Measurements from ENCODE around the gene RBP2. TPM values are rescaled to one million over a fixed set of nuclear protein-coding genes. Genes with fewer than 3 reads are reported as not detected.

Gene RBP2
- total RNA-seq, 1 donor from 2014 or later, result not detected

DNA sequence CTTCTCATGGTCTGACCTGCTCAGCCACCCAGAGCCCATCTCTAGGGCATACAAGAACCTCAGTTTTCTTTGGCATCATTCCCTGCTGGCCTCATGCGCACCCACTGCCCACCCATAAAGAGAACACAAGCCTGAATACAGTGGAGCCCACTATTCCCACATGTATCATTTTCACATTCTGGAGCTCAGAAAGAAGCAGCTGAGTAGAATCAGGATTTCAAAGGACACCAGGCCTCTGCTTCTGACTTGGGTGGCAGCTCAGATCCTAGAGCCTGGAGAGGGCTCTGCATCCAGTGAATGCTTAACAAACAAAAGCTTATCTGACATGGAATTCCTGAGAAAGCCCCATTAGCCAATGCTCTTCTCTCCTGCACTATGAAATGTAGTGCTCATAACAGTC lies 34.7 kb downstream of the RBP2 start:
- no peak for DNase-seq (ENCODE audit: low read depth)
- no peak for FAIRE-seq

DNA sequence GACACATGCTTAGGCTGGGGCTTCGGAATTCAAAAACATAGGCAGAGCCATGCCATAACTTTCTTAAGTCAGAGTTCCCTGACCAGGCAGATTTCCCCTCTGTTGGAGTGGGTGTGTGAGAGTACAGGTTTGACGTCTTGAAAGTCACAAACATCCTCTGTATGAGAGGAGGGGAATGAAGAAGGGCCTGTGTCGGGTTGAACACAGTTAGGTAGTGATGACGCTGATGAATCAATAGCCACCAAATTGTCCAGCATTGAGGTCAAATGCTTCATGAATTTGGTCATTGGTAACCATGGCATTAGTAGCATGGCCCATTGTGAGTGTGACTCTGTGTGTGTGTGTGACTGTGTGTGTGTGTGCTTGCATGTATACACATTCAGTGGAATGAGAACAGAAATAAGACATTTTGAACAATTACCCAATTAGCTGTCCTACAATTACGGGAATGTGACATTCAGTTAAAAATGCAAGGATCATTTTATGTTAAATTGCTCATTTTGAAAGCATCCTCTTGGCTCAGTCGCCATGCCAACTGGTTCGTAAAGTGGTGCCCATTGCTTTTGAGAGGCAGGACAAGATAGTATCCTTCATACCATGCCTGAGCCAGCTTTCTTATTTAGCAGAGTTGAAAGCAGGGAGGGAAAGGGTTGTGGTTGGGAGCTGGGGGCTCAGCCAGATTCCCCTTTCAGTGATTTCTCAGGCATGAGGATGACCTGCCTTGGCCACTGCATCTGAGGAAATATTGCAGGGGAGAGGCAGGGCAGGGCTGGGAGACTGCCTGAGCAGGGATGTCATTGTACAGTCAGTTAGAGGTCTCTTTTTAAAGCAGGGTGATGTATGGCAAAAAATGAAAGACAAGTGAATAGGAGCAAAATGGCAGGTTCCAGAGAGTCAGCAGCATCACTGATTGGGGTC lies 35.4 kb downstream of the RBP2 start:
- H3K27me3 ChIP-seq (ENCODE audit: control insufficient read depth, insufficient read depth, low read length), result no peaks in the 10 kb centered on the region
- TF ChIP-seq CTCF (IDR thresholded peaks at IDR 0.05; ENCODE audit: insufficient read depth, low read length, severe bottlenecking), result no peak

More for the DNA sequence above, 34.7 kb downstream of the RBP2 start:
- no peak for TF ChIP-seq CTCF (IDR thresholded peaks at IDR 0.05; ENCODE audit: insufficient read depth, low read length, severe bottlenecking)
- H3K36me3 ChIP-seq (ENCODE audit: control insufficient read depth, insufficient read depth, low read length), result no peaks in the 10 kb centered on the region
- no peaks in the 10 kb centered on the region for H3K27me3 ChIP-seq (ENCODE audit: control insufficient read depth, insufficient read depth, low read length)
- no peak overlapping the region for H3K4me3 ChIP-seq (ENCODE audit: low read depth, low read length)

GRCh38 chr3:139439278-139439677 lies 37.0 kb downstream of the RBP2 start:
- no peak for FAIRE-seq
- no peak overlapping the region for H3K4me3 ChIP-seq (ENCODE audit: low read depth, low read length)
- no peaks in the 10 kb centered on the region for H3K36me3 ChIP-seq (ENCODE audit: control insufficient read depth, insufficient read depth, low read length)
- no peaks in the 10 kb centered on the region for H3K27me3 ChIP-seq (ENCODE audit: control insufficient read depth, insufficient read depth, low read length)
- no peak for DNase-seq (ENCODE audit: low read depth)
- no peak for TF ChIP-seq CTCF (IDR thresholded peaks at IDR 0.05; ENCODE audit: insufficient read depth, low read length, severe bottlenecking)

More for the DNA sequence above, 35.4 kb downstream of the RBP2 start:
- Histone ChIP-seq H3K36me3 (ENCODE audit: control insufficient read depth, insufficient read depth, low read length) (no peaks in the 10 kb centered on the region), H3K4me3 (ENCODE audit: low read depth, low read length) (no peak overlapping the region)
- FAIRE-seq (no peak), DNase-seq (ENCODE audit: low read depth) (no peak)

- peak; percentile 99 for DNase-seq (ENCODE audit: low read depth)
- FAIRE-seq, result peak; percentile 99
- Histone ChIP-seq H3K27me3 (ENCODE audit: control insufficient read depth, insufficient read depth, low read length) (no peaks in the 10 kb centered on the region), H3K36me3 (ENCODE audit: control insufficient read depth, insufficient read depth, low read length) (no peaks in the 10 kb centered on the region), H3K4me3 (ENCODE audit: low read depth, low read length) (no peak overlapping the region)
- peak; percentile 54 for TF ChIP-seq CTCF (IDR thresholded peaks at IDR 0.05; ENCODE audit: insufficient read depth, low read length, severe bottlenecking)
Observed at GRCh38 chr3:139434764-139435307, 41.5 kb downstream of the RBP2 start.

DNA sequence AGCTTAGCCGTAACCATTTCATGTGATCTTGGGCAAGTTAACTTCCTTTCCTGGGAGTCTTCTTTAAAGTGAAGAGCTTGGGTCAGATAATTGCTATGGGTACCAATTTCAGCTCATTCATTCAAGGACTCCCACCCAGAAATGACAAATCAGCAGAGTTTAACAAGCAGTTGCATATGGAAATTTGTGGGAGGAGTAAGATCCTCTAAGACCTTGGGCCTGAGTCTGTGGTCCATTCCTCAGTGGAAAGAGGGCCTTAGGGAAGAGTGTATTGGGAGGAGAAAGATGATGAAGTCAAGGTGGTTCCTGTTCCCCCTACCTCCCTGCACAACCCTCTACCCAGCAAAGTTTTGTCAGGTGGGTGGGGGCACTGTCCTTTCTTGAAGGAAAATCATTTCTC lies 42.1 kb downstream of the RBP2 start:
- no peak overlapping the region for H3K4me3 ChIP-seq (ENCODE audit: low read depth, low read length)
- H3K36me3 ChIP-seq (ENCODE audit: control insufficient read depth, insufficient read depth, low read length), result no peaks in the 10 kb centered on the region
- no peak for TF ChIP-seq CTCF (IDR thresholded peaks at IDR 0.05; ENCODE audit: insufficient read depth, low read length, severe bottlenecking)
- H3K27me3 ChIP-seq (ENCODE audit: control insufficient read depth, insufficient read depth, low read length), result no peaks in the 10 kb centered on the region
- FAIRE-seq (no peak), DNase-seq (ENCODE audit: low read depth) (no peak)
